GM18508 (cell line): ENCODE measurements around the gene PEAK1.
"Not testable (repeated sequence)": the region's sequence is repeated elsewhere in the genome, so short reads cannot be mapped to it uniquely, and the experiment has no call there.

ENCODE experiments used
- ATAC-seq: cut with Tn5 transposase; IDR thresholded peaks from one replicate; pipeline ENCODE4 v1.9.1; 2021; ENCODE audit warnings: moderate number of reproducible peaks; ENCODE audit not compliant: insufficient read depth, unreplicated experiment

The PEAK1 gene

DNA sequence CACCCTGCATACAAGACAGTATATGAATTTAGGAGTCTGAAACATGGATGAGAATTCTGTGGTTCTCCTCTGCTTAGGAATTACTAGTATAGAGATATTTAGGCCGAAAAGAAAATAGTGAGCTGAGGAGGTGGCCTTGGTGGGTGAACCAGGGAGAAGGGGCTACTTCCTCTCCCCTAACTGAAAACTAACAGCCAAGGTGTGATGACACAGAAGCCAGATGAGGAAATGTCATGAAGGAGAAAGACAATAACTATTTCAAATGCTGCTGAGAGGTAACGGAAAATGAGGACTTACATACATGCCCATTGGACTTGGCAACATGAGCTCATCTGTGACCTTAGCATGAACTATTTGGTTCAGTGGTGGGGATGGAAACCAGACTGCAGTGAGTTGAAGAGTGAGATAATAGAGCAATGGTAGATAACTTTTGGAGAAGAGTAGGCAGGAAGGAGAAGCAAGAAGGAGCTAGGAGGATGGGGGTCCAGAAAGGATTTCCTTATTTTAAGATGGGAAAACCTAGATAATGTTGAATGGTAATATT is 234.6 kb downstream of the PEAK1 start:
- ATAC-seq, result no peak

DNA sequence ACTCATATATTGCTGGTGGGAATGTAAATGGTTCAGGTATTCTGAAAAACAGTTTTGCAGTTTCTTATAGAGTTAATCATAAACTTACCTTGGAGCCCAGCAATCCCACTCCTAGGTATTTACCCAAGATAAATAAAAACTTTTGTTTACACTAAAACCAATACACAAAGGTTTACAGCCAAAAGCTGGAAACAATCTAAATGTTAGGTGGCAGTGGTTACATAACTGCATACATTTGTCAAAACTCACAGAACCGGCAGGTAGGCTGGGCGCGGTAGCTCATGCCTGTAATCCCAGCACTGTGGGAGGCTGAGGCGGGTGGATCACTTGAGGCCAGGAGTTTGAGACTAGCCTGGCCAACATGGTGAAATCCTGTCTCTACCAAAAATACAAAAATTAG is 235.6 kb downstream of the PEAK1 start:
- ATAC-seq, result not testable (repeated sequence)

DNA sequence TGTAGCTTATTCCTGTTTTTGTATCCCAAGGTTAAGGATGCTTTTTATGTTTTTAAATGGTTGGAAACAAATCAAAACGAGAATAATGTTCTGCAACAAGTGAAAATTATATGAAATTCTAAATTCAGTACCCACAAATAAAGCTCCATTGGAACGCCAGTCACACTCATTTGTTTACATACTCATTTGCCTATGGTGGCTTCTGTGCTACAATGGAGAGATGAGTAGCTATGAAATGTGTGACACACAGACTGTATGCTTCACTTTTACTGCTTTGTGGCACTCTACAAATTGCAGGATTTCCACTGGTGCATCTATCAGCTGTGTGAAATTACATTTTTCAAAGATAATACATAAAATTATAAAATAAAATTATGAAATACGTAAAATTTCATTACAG is 236.8 kb downstream of the PEAK1 start:
- ATAC-seq, result no peak

DNA sequence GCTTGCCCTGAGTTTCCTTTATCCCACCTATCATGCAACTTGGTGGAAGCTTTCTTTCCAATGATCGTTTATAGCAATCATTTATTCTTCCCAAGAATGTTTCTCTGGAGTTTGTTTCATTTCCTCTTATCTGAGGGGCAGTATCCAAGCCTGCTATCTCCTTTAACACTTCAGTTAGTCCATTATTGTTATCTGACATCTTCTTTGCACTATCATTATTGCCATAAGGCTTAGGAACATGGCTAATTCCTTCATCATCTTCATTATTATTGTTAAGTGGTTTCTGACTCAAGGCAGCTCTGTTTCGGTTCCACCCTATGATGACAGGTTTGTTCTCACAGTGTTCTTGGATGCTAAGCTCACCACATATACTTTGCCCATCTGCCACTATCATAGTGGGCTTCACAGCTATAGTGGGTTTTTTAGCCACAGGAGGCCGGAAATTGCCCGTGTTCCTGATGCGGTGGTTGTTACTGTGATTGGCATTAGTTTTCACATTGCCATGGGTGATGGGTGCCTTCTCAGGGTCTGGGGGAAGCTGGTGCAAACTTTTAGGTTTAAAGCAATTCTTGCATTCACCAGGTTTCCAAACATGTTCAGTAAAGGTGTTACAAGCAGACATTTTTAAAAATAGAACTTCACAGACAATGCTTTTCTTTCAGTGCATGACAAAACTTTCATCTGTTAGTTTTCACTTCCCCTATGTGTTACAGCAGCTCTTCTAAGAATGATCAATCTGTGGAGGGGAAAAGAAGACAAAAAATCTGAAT is 238.4 kb downstream of the PEAK1 start:
- peak; percentile 23 for ATAC-seq

DNA sequence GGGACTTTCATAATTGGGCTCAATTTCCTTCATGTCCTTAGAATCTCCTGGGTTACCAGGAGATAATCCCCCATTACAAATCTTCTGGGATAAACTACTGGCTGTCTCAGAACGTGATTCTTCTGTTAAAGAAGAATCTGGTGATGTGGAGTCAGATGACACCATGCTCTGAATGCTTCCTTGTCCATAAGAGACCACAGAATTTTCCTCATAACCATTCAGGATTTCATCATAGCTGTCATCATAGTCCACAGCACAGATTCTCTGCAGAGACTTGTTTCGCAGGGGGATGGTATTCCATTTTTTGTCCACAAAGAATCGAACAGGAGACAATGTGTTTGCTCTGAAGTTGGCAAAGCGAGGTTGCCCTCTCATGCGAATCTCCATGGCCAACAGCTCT is 239.1 kb downstream of the PEAK1 start:
- ATAC-seq, result no peak

DNA sequence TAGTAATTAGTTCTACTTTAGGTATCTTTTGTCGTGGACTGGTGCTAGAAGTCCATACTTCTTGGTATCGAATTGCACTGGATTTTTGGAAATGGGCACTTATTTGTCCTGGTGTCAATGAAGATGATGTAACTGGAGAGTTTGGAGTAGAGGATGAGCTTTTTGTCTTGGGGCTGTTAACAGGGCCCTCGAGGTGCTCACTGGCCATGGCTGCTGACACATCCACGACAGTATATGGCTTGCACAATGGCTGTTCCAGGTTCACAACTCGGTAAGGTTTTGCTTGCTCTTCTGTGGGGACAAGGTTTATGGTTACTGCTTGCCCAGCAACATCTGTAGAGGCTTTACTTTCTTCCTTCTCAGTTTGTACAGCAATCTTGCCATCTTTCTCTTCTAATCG is 239.6 kb downstream of the PEAK1 start:
- ATAC-seq, result no peak

DNA sequence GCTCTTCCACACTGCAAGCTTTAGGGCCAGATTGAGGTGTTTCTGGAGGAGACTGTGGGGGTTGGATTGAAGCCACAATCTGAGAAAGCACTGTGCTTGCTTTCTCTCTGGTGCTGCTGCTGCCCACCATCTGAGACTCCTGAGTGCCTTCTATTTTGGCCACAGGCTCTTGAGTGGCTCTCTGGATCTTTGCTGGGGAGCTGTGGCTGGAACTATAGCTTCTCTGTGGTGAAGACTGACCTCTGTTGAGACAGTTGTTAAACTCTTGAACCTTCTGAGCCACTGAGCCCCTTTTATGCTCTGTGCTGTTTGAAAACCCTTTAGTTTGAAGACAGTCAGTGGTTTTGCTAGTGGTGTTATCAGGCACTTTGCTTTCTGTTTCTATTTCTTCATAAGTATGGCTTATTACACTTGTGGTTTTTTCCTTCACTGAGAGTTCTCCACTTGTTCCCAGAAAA is 240.3 kb downstream of the PEAK1 start:
- no peak for ATAC-seq

DNA sequence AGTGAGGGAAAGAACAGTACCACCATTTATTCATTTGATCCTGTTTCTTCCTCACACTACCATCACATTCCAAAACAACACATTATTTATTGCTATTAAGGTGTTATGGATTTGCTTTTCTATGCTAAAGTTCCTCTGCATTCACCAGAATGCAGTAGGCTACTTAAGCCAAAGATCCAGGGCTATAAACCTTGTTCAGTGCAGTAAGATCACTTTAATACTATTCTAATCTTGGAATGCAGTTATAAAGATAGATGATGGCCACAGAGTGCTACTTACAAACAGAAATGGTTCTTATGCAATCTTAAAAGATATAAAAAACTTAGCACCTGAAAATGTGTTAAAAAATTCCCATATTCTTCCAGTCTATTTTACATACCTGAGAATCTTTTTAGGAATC is 241.5 kb downstream of the PEAK1 start:
- ATAC-seq, result no peak

DNA sequence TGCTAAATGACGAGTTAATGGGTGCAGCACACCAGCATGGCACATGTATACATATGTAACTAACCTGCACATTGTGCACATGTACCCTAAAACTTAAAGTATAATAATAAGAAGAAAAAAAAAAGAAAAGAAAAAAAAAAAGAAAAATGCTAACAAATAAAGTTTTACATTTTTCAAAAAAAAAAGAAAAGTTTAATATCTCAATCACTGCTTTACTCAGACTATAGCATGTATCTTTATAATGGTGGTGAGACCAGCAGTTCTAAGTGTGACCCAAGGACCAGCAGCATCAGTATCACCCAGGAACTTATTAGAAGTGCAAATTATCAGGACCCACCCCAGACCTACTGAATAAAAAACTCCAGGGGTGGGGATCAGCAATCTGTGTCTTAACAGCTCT is 243.8 kb downstream of the PEAK1 start:
- not testable (repeated sequence) for ATAC-seq

DNA sequence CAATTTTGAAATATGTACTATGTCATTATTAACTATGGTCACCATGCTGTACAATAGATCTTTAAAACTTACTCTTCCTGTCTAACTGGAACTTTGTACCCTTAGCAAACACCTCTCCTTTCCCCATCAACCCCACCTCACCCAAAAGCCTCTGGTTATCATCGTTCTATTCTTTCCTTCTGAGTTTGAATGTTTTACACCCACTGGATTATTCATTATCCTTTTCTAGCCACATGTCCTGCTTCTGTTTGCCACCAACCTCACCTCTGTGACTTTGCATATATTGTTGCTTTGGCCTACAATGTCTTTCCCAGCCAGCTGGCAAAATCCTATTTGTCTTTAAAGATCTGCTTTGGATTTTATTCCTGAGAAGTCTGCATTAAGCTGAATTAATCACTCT is 246.4 kb downstream of the PEAK1 start:
- ATAC-seq, result no peak

DNA sequence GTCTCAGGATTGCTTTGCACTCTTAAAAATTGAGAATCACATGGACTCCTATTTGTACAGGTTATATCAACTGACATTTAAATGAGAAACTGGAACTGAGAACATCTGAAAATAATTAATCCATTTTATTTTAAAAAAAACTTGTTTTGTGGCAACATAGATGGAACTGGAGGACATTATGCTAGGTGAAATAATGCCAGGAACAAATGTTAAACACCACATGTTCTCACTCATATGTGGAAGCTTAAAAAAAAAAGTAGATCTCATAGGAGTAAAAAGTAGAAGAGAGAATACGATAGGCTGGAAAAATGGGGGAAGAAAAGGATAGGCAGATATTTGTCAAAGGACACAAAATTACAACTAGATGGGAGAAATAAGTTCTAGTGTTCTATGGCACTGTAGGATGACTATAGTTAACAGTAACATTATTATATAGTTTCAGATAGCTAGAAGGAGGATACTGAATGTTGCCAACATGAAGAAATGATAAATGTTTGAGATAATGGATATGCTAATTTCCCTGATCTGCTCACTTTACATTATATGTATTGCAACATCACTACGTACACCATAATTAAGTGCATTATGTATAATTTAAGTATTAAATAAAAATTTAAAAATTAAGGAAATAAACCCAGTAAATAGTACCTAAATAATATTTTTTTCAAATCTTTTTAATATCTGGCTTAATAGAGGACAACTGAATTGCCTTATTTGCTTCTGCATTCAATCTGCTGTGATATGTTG is 248.5 kb downstream of the PEAK1 start:
- no peak for ATAC-seq

DNA sequence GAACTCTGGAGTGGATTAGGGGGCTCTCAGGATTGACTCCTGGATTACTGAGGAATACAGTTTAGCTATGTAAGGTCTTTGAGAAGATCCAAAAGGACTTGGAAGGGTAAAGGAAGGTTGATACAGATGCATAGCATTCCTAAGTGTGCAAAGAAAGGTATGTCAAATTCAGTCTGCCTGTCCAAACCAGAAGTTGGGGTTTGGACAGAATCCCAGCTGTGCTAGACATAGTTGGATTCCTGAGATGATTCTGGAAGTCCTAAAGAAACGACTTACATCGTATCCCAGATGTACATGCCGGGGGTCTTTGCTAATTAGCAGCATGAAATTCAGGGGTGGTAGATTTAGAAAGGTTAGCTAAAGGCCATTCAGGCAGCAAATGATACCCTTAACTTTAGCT is 251.3 kb downstream of the PEAK1 start:
- no peak for ATAC-seq

DNA sequence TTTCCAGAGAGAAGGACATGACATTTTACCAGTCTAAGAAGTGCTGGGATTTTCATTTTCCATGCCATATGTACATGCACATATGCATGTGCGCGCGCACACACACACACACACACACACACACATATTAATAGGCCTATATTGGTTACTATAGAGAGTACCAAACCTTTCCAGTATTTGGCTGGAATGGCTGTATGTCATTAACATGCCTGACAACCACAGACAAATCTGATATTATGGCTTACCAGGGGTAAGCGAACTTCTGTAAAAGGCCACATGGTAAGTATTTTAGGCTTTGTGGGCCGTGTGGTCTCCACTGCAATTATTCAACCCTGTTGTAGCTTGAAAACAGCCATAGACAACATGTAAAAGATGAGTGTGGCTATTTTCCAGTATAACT is 251.8 kb downstream of the PEAK1 start:
- no peak for ATAC-seq

DNA sequence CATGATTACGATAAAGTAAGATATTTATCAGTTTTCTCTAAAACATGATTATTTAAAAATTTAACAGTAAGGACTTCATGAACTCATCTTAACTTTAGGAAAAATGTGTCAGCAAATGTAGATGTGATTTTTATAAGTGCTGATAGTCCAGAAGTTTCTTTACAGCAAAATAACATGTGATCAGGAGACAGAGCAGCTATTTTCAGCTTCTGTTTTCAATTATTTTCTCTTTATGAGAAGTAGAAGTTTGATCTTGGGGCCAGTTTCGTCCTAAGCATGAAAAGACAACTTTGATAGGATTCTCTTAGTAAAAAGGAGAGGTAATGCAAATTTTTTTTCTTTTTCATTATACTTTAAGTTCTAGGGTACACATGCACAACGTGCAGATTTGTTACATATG is 252.5 kb downstream of the PEAK1 start:
- no peak for ATAC-seq

DNA sequence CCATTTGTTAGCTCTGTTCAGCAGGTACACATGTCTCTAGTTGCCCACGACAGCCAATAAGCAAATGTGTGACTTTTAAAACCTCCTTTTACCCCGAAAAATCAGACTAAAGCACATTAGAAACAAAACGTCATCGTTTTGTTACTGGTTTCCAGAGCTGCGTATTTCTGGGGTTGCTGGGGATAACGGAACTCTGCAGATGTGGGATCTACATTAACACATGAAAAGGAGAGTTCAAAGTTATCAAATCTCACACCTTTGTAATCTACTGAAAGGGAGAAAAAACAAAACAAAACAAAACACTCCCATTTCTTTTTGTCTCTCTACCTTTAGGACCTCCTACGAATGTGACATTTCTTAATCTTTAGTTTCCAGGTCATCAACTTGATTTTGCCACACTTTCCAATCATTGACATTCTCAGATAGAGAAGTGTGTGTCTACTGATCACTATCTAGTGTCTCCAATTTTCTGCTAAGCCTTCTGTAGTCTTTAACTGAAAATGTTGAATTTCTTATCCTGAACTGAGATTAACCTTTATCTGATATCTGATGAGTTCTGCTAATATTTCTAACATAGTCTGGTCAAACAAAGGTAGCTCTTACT is 256.0 kb downstream of the PEAK1 start:
- no peak for ATAC-seq

DNA sequence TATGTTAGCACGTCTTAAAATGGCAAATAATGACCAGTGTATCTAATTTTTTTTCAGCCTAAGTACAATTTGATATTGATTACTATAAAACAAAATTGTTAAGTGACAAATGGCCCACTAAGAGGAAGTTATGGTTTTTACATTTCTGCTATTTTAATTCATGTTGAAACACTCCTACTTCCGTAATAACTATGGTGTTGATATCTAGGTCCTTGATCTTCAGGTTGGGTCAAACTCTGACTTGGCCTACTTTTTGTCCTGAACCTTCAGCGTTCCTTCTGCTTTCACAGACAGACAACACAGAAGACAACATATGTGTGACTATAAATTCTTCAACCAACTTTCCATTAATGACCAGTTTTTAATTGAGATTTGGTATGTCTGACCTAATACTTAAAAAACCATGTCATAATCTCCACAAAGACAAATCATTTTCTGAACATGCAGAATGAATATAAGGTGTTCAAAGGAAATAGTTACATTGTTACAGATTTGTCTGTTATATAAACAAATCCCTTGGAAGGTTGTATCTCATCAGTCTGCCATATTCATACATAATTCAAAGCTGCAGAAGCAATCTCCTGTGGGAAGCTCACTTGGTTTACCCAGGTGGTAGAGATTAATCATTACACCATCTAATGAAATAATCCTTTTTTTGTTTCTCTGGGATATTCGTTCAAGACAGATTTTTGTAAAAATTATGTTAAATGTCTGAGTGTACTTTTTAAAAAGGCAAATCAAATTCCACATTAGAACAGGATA is 256.9 kb downstream of the PEAK1 start:
- no peak for ATAC-seq

DNA sequence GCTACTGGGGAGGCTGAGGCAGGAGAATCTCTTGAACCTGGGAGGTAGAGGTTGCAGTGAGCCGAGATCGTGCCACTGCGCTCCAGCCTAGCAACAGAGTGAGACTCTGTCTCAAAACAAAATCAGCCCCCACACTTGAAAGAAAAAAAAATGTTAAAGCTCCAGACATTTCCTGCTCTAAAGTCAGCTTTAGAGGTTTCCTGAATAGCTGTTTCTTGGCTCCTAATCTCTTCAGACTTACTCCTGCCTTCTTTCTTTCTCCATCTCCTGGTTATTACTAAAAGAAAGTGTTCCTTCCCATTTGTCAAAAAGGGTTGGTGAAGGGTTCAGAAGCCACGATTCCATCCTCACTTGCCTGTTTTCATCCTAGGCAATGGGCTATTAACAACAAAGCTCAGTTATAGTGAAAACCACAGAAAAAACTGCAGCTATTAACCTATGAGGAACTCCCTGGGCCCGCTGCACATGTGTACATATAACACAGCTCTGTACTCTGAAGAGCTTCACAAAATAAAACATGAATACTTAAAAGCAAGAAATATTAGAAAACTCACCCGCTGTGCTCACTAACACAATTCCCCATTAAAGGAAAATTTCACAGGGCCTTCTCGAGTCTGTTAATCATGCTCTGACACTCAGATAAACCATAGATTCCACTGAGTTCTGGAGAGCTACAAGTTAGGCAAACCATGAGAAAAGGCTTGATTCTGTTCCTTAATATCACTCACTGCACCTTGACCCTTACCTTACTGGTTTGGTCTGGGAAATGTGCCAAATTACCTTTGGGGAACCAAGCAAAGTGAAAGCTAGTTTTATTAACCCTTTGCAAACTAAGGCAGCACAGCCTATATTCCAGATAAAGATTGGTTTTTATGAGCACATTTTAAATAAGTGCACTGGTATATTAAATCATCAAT is 259.1 kb downstream of the PEAK1 start:
- no peak for ATAC-seq

DNA sequence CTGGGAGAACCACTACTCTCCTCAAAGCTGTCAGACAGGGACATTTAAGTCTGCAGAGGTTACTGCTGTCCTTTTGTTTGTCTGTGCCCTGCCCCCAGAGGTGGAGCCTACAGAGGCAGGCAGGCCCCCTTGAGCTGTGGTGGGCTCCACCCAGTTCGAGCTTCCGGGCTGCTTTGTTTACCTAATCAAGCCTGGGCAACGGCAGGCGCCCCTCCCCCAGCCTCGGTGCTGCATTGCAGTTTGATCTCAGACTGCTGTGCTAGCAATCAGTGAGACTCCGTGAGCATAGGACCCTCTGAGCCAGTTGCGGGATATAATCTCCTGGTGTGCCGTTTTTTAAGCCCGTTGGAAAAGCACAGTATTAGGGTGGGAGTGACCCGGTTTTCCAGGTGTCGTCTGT is 263.9 kb downstream of the PEAK1 start:
- not testable (repeated sequence) for ATAC-seq

DNA sequence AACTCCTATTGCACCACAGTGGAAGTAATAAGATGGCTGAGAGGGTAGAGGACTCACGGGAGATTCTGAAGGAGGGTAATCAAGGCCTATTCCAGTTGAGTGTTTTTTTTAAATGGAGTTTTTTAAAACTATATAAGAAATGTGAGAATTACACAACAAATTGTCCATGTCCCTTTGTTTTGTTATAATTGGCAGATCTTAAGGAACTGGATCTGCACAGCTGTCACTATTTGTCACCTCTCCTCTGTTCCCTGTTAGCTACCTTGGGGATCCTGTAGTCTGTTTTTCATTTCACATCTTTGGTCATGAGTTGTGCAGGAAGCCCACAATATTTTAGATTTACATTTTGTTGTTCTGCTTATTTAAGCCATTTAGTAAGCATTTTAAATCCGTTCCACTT is 271.7 kb downstream of the PEAK1 start:
- ATAC-seq, result no peak
